Heart left ventricle (tissue), 13 donors: Measurements from ENCODE around the gene SLC5A6.

Source experiments
- POLR2A ChIP-seq, 2 donors: fragments of 450-650 bp; IDR thresholded peaks; one replicate each; pipeline ENCODE4 v1.6.1; 2017; ENCODE audit warnings: antibody characterized with exemption in 2 of 2, mild to moderate bottlenecking in 2 of 2, moderate library complexity in 2 of 2
- TF ChIP-seq, protein P1 (sequence below), 12 donors: fragments of 200-600 bp; sonication (generic) in 4 of 12; IDR thresholded peaks; one replicate each; pipeline versions ENCODE4 v1.5.0 to v1.8.0; 2018 to 2022; ENCODE audit warnings: antibody characterized with exemption in 12 of 12, mild to moderate bottlenecking in 5 of 12
- donor health status: ischemic (EF 13 %, LVEDD 7.1; RV severe dilation, severe dysfunction).
- donor health status: DM: no; HTN: yes; CAD: no.
- donor health status: DM: no; HTN: no; CAD: no.
- donor health status: ischemic (EF 25% LVEDD 6.9; RV normal size, moderate dysfunction).
- donor health status: ischemic (EF 25% LVEDD 5.7; RV mildly dilated, moderate dysfunction).
- donor health status: ischemic (EF 35%, LVEDD 5.7; RV mildly dilated, moderate dysfunction).
- donor health status: nonischemic (EF 11% LVEDD 7.7; RV severe dilation, severe dysfunction).
- donor health status: DM: yes; HTN: yes; CAD: no.
- donor health status: PGD.
- donor health status: ischemic (EF 29% LVEDD 5.4; RV normal size, mild dysfunction).
- donor health status: nonischemic (EF 23%, LVEDD 6.1; RV moderate dilation, normal function).

DNA sequence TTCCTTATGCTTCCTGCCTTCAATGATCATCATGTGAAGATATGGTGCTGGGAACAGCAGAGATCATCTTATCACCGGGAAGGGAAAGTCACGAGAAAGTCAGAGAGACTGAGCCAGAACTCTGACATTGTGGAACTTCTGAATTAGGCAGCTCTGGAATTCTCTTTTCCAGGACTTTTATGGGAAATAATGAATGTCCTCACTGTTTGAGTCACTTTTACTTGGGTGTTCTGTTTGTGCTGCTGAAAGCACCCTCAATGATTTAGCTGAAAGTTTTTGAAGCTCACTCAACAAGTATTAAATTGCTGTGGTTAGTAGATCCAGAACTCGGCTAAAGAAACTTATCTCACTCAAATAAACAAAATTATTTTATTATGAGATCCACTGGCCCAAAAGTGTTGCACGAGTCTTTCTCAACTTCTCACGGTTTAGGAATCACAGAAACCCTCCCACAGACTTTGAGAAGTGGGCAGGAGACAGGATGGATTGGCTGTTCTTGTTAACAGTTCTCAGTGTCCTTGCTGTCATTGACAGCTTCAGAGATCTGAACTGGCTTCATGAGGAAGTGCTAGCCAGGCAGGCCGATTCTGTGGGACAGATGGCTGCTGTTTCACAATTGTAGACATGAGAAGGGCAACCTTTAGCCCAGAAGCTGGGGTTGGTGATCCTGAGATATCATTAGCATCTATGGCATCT is 26.6 kb downstream of the SLC5A6 start:
- TF ChIP-seq, protein P1, sequence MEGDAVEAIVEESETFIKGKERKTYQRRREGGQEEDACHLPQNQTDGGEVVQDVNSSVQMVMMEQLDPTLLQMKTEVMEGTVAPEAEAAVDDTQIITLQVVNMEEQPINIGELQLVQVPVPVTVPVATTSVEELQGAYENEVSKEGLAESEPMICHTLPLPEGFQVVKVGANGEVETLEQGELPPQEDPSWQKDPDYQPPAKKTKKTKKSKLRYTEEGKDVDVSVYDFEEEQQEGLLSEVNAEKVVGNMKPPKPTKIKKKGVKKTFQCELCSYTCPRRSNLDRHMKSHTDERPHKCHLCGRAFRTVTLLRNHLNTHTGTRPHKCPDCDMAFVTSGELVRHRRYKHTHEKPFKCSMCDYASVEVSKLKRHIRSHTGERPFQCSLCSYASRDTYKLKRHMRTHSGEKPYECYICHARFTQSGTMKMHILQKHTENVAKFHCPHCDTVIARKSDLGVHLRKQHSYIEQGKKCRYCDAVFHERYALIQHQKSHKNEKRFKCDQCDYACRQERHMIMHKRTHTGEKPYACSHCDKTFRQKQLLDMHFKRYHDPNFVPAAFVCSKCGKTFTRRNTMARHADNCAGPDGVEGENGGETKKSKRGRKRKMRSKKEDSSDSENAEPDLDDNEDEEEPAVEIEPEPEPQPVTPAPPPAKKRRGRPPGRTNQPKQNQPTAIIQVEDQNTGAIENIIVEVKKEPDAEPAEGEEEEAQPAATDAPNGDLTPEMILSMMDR (IDR thresholded peaks at IDR 0.05) = no peak
- TF ChIP-seq POLR2A (IDR thresholded peaks at IDR 0.05) = no peak
